ENCODE measurements around the gene FCGR3B.
"Not testable (repeated sequence)": the region's sequence is repeated elsewhere in the genome, so short reads cannot be mapped to it uniquely, and the experiment has no call there.

FCGR3B gene

DNA sequence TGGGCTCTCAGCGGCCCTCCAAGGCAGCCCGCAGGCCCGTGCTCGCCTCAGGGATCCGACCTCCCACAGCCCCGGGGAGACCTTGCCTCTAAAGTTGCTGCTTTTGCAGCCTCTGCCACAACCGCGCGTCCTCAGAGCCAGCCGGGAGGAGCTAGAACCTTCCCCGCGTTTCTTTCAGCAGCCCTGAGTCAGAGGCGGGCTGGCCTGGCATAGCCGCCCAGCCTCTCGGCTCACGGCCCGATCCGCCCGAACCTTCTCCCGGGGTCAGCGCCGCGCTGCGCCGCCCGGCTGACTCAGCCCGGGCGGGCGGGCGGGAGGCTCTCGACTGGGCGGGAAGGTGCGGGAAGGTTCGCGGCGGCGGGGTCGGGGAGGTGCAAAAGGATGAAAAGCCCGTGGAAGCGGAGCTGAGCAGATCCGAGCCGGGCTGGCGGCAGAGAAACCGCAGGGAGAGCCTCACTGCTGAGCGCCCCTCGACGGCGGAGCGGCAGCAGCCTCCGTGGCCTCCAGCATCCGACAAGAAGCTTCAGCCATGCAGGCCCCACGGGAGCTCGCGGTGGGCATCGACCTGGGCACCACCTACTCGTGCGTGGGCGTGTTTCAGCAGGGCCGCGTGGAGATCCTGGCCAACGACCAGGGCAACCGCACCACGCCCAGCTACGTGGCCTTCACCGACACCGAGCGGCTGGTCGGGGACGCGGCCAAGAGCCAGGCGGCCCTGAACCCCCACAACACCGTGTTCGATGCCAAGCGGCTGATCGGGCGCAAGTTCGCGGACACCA lies 25.0 kb downstream of the FCGR3B start:
- peak; percentile 91 for DNase-seq (ENCODE audit: low spot score)

GRCh38 chr1:161605024-161605423 lies 26.0 kb downstream of the FCGR3B start:
- DNase-seq (ENCODE audit: low spot score) = not testable (repeated sequence)

GRCh38 chr1:161597077-161597476 lies 33.9 kb downstream of the FCGR3B start:
- DNase-seq (ENCODE audit: low spot score) = not testable (repeated sequence)

- not testable (repeated sequence) for DNase-seq (ENCODE audit: low spot score)
Observed at GRCh38 chr1:161595583-161595982, 35.4 kb downstream of the FCGR3B start.

- not testable (repeated sequence) for DNase-seq (ENCODE audit: low spot score)
Observed at GRCh38 chr1:161595173-161595572, 35.8 kb downstream of the FCGR3B start.

GRCh38 chr1:161594269-161594984 lies 36.5 kb downstream of the FCGR3B start:
- not testable (repeated sequence) for DNase-seq (ENCODE audit: low spot score)

DNA sequence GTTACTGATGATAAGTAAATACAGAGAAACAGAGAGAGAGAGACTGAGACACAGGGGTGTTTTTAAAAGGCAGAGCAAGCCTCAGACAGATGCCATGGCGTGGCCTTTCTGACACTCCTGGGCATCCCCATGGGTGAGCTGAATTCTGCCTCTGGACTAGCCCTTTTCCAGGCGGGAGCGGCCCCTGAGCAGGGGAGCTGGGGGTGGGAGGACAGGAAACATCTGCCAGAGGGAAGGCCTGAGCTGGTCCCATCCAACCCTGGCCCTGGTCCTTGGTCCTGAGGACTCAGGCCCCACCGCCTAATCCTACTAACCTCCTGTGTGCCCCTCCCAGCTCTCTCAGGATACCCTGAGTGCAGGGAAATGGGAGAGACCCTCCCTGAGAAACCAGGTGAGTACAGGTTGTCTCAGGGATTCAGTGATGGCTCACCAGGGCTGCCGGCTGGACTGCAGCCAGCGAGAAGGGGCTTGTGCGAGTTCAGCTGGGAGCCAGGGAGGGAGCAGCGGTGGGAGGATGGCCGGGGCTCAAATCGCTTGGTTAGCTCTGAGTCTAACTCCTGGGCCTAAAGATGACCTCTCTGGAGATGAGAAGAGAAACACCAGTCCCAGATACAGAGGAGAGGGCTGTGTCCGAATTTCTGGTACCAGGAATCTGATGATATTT lies 37.8 kb downstream of the FCGR3B start:
- not testable (repeated sequence) for DNase-seq (ENCODE audit: low spot score)

- DNase-seq (ENCODE audit: low spot score) = not testable (repeated sequence)
Observed at GRCh38 chr1:161592586-161592985, 38.4 kb downstream of the FCGR3B start.

DNA sequence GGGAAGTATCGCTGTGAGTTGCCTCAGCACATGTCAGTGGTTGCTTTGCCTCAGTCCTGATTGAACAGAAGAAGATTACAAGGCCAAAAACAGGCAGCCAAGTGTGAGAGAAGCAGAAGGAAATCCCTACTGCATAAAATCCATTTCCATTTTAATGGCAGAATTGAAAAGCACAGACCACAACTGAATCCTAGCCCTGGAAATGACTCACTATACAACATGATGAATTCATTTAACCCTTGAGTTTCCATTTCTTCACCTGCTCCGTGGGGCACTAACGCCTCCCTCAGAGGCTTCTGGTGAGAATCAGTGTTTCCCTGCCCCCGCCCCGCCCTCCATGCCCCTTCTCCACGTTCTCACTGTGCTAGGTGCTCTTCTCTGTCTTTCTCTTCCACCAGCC lies 41.1 kb downstream of the FCGR3B start:
- not testable (repeated sequence) for DNase-seq (ENCODE audit: low spot score)

- DNase-seq (ENCODE audit: low spot score) = not testable (repeated sequence)
Observed at GRCh38 chr1:161589365-161589764, 41.6 kb downstream of the FCGR3B start.

DNA sequence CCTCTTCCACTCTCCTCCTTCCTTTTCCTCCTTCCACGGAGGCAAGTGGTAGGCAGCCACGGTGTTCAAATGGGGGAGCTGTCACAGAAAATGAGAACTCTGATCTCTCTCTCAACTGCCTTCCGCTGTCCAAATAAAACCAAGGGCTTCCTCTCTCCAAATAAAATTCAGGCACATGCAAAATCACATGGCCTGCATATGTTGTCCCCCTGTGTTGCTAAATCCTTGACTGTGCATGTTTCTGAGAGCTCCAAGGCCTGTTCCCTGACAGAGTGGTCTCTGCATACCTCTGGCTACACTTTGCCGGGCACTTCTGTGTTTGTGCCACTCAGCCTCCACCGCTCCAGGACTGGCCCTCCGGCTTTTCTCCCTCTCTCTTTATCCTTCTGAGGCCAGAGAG lies 42.4 kb downstream of the FCGR3B start:
- DNase-seq (ENCODE audit: low spot score) = not testable (repeated sequence)

DNA sequence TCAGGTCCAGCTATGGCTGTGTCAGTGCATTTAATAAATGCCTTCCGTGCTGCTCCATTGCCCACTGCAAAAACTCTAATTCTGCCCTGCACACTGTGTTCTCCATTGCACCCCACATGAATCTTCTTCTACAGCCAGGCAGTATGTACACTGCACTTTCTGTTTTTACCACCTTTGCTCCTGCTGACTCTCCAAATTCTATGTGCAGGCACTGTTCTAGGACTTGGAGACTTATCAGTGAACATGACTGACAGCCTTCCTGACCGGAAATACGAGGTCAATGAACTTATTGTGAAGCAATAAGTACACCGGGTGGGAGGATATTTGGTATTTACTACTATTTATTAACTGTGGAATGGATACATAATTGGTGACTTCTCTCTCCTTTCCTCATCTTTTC lies 48.1 kb downstream of the FCGR3B start:
- not testable (repeated sequence) for DNase-seq (ENCODE audit: low spot score)

DNA sequence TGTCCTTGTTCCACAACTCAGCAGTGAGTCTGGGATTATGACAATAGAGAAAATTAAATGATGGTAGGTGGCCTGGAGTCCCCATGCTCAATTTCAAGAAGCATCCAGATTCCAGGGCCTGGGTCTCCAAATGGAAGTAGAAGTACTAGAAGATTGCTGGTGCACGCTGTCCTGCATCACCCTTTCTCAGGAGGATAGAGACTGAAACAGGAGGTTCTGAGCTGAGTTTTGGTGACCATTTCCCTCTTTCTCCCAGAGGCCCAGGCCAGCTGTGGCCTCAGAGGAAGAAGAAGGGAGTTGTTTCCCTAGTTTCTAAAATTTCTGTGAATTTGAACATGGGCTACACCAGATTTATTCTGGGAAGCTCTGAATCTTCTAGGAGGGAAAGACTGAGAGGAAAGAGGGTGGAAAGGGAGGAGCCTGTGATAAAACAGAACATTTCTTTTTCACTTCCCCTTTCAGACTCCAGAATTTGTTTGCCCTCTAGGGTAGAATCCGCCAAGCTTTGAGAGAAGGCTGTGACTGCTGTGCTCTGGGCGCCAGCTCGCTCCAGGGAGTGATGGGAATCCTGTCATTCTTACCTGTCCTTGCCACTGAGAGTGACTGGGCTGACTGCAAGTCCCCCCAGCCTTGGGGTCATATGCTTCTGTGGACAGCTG lies 50.0 kb downstream of the FCGR3B start:
- not testable (repeated sequence) for DNase-seq (ENCODE audit: low spot score)

- not testable (repeated sequence) for DNase-seq (ENCODE audit: low spot score)
Observed at GRCh38 chr1:161579856-161580507, 51.0 kb downstream of the FCGR3B start.

DNA sequence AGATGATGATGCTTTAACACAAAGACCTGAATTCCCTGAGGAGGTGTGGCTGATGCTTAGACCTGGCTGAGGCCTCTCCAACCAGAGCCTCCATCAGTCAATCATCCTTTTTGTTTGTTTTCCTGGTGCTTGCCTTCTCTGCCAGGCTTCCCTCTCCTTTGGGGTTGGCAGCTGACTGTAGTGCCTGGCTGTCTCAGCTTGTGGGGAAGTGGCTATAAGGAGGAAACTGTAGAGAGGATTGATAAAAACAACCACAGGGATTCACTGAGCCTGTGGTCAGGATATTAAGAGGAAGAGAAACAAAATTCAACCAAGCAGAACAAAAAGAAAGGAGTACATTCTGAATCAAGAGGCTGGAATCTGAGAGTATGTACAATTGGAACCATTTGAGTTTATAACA lies 54.3 kb downstream of the FCGR3B start:
- not testable (repeated sequence) for DNase-seq (ENCODE audit: low spot score)

Data from AG20443 (cell line).